ENCODE data around the gene PDCD2.

GRCh38 chr6:170542031-170542719 is 42.3 kb downstream of the PDCD2 start:
- TF ChIP-seq EP300 (IDR thresholded peaks at IDR 0.05; ENCODE audit: low read depth), result no peak
- no peak for TF ChIP-seq CTCF (IDR thresholded peaks at IDR 0.05)
